Measurements from ENCODE around the gene CTNNA3.

GRCh38 chr10:67650558-67650957, 45.4 kb downstream of the CTNNA3 start:
- no peak for TF ChIP-seq MAX (IDR thresholded peaks at IDR 0.05)
- no peak for TF ChIP-seq ZNF274 (IDR thresholded peaks at IDR 0.05; ENCODE audit: low read depth, low read length)
- no peak for TF ChIP-seq ZBTB33 (IDR thresholded peaks at IDR 0.05; ENCODE audit: extremely low read depth, insufficient replicate concordance, low read length)
- TF ChIP-seq CTCF (IDR thresholded peaks at IDR 0.05 in 2 of 3, conservative IDR thresholded peaks at IDR 0.05 in 1 of 3; ENCODE audit: borderline replicate concordance in 1 of 3, insufficient read depth in 1 of 3, low read depth in 2 of 3, low read length in 2 of 3): no peak
- no peak for TF ChIP-seq SP1 (IDR thresholded peaks at IDR 0.05; ENCODE audit: low read depth)
- no peak for TF ChIP-seq JUND (IDR thresholded peaks at IDR 0.05)
- no peak for TF ChIP-seq ELF1 (IDR thresholded peaks at IDR 0.05; ENCODE audit: borderline replicate concordance, low read depth)
- no peak for TF ChIP-seq CEBPB (IDR thresholded peaks at IDR 0.05; ENCODE audit: low read depth)
- no peak for TF ChIP-seq SRF (IDR thresholded peaks at IDR 0.05; ENCODE audit: low read depth)
- no peak for TF ChIP-seq POLR2AphosphoS5 (IDR thresholded peaks at IDR 0.05; ENCODE audit: low read depth, low read length)
- TF ChIP-seq REST (IDR thresholded peaks at IDR 0.05; ENCODE audit: low read depth): no peak
- no peak for TF ChIP-seq EZH2 (IDR thresholded peaks at IDR 0.05)
